Epithelial cell of esophagus (primary cell): ENCODE measurements around the gene ZNF813.
A peak's percentile ranks its signal among the peaks of the same experiment; 100 is the strongest.

ENCODE experiments used
- DNase-seq: peaks from one replicate; pipeline ENCODE4 v3.0.0; 2010; ENCODE audit warnings: low read depth
- H3K4me3 ChIP-seq: 2 replicates; pipeline ENCODE4 v1.5.1; 2011; ENCODE audit warnings: mild to moderate bottlenecking, low read length, control low read depth
- CTCF ChIP-seq: IDR thresholded peaks from 2 replicates; pipeline ENCODE4 v1.5.1; 2011; ENCODE audit warnings: low read depth, mild to moderate bottlenecking, low read length, control low read depth, inconsistent platforms; ENCODE audit not compliant: insufficient read depth; ENCODE audit errors: missing control alignments

Gene ZNF813

GRCh38 chr19:53518121-53518520 is 50.6 kb downstream of the ZNF813 start:
- TF ChIP-seq CTCF = no peak
- no peak overlapping the region for H3K4me3 ChIP-seq
- no peak for DNase-seq

- DNase-seq = no peak
- no peak for TF ChIP-seq CTCF
- no peak overlapping the region for H3K4me3 ChIP-seq
These were observed 51.2 kb downstream of the ZNF813 start for GRCh38 chr19:53518716-53519115.

- DNase-seq = no peak
- no peak for TF ChIP-seq CTCF
- H3K4me3 ChIP-seq = no peak overlapping the region
These were observed 51.9 kb downstream of the ZNF813 start for GRCh38 chr19:53519446-53519845.

- no peak for TF ChIP-seq CTCF
- peak overlapping the region; percentile 79 for H3K4me3 ChIP-seq
- no peak for DNase-seq
These were observed 52.6 kb downstream of the ZNF813 start for GRCh38 chr19:53520163-53520546.

- peak; percentile 98 for DNase-seq
- peak overlapping the region; percentile 79 for H3K4me3 ChIP-seq
- TF ChIP-seq CTCF = no peak
These were observed 53.2 kb downstream of the ZNF813 start for GRCh38 chr19:53520547-53521372.

- no peak for DNase-seq
- TF ChIP-seq CTCF = no peak
These were observed 54.1 kb downstream of the ZNF813 start for GRCh38 chr19:53521373-53522202.

More at GRCh38 chr19:53521373-53522202, 54.1 kb downstream of the ZNF813 start:
- H3K4me3 ChIP-seq = peak overlapping the region; percentile 79
